ENCODE data around the gene RNF44. TPM values are rescaled to one million over a fixed set of nuclear protein-coding genes. Genes with fewer than 3 reads are reported as not detected.
A peak's percentile ranks its signal among the peaks of the same experiment; 100 is the strongest.

Gene RNF44
- total RNA-seq, 2 experiments from 2014 or later = 61.2 to 164 TPM

GRCh38 chr5:176540956-176541337 is 3.7 kb upstream of the RNF44 start:
- Histone ChIP-seq H3K36me3 (ENCODE audit: insufficient read depth, low read length) (peaks cover 17% of the 10 kb centered on the region; the same call in 1 of the 2 replicates), H4K20me1 (ENCODE audit: insufficient read depth, low read length) (no peaks in the 10 kb centered on the region), H3K4me2 (ENCODE audit: low read length) (peak overlapping the region; percentile 96), H3K9me3 (ENCODE audit: low read length) (no peaks in the 10 kb centered on the region), H3K4me1 (ENCODE audit: insufficient read depth, low read length, poor library complexity, severe bottlenecking) (peaks cover 60% of the 10 kb centered on the region), H3K79me2 (ENCODE audit: insufficient read depth, low read depth, low read length) (peaks cover 28% of the 10 kb centered on the region), H3K9me2 (ENCODE audit: insufficient read depth, low read length) (no peaks in the 10 kb centered on the region), H3K4me3 (ENCODE audit: low read depth, low read length, poor library complexity, severe bottlenecking) (peak overlapping the region; percentile 75), H2AFZ (ENCODE audit: low read length) (peak overlapping the region; percentile 9; the same call in 1 of the 2 replicates), H3K27ac (ENCODE audit: low read depth, low read length, poor library complexity, severe bottlenecking) (peak overlapping the region; percentile 89)
- no peak for DNase-seq (ENCODE audit: low spot score)
- BruUV-seq (replicated peaks) = no TSS peak
- ChIA-PET POLR2A (interaction anchor here (1.8 kb wide), 1 partner anchor 10 kb away, joined by 10 read pairs; no protein-coding TSS in a partner anchor), CTCF (ENCODE audit: unreplicated experiment) (no interaction called here)
- no peak for TF ChIP-seq EZH2phosphoT487 (IDR thresholded peaks at IDR 0.05; ENCODE audit: borderline replicate concordance, low read depth, low read length)
- no peak for TF ChIP-seq CTCF (conservative IDR thresholded peaks at IDR 0.05; ENCODE audit: low read length)
- intact Hi-C loops (cut with micrococcal nuclease; ENCODE audit: unreplicated experiment) = no loop called here

GRCh38 chr5:176540476-176540899 is 3.3 kb upstream of the RNF44 start:
- no peak overlapping the region for H2AFZ ChIP-seq (ENCODE audit: low read length)
- H4K20me1 ChIP-seq (ENCODE audit: insufficient read depth, low read length) = no peaks in the 10 kb centered on the region
- peaks cover 28% of the 10 kb centered on the region for H3K79me2 ChIP-seq (ENCODE audit: insufficient read depth, low read depth, low read length)
- H3K9me2 ChIP-seq (ENCODE audit: insufficient read depth, low read length) = no peaks in the 10 kb centered on the region
- POLR2A ChIA-PET = interaction anchor here (0.7 to 1.8 kb wide), 2 partner anchors 9 to 62 kb away, joined by 3 to 10 read pairs; no protein-coding TSS in a partner anchor
- TF ChIP-seq CTCF (conservative IDR thresholded peaks at IDR 0.05; ENCODE audit: low read length) = no peak
- no peak for TF ChIP-seq EZH2phosphoT487 (IDR thresholded peaks at IDR 0.05; ENCODE audit: borderline replicate concordance, low read depth, low read length)
- peaks cover 57% of the 10 kb centered on the region for H3K4me1 ChIP-seq (ENCODE audit: insufficient read depth, low read length, poor library complexity, severe bottlenecking)
- H3K36me3 ChIP-seq (ENCODE audit: insufficient read depth, low read length) = peaks cover 17% of the 10 kb centered on the region; the same call in 1 of the 2 replicates
- no peaks in the 10 kb centered on the region for H3K9me3 ChIP-seq (ENCODE audit: low read length)
- H3K4me3 ChIP-seq (ENCODE audit: low read depth, low read length, poor library complexity, severe bottlenecking) = no peak overlapping the region
- no peak overlapping the region for H3K27ac ChIP-seq (ENCODE audit: low read depth, low read length, poor library complexity, severe bottlenecking)
- no TSS peak for BruUV-seq (replicated peaks)
- intact Hi-C loops (cut with micrococcal nuclease; ENCODE audit: unreplicated experiment) = no loop called here
- no peak for DNase-seq (ENCODE audit: low spot score)
- H3K4me2 ChIP-seq (ENCODE audit: low read length) = peak overlapping the region; percentile 96; the same call in 1 of the 2 replicates
- CTCF ChIA-PET (ENCODE audit: unreplicated experiment) = no interaction called here

GRCh38 chr5:176538989-176539384 is 1.8 kb upstream of the RNF44 start:
- BruUV-seq (replicated peaks) = no TSS peak
- DNase-seq (ENCODE audit: low spot score) = no peak
- ChIA-PET POLR2A (interaction anchor here (1.5 to 3.5 kb wide), 2 partner anchors 11 to 123 kb away, joined by 3 to 24 read pairs; no protein-coding TSS in a partner anchor), CTCF (ENCODE audit: unreplicated experiment) (no interaction called here)
- intact Hi-C loops (cut with micrococcal nuclease; ENCODE audit: unreplicated experiment) = loop anchor here (10.0 kb wide), 1 partner anchor 466 kb away; the partner anchor contains the start of gene UIMC1
- peak overlapping the region; percentile 80; the same call in 1 of the 2 replicates for H3K4me2 ChIP-seq (ENCODE audit: low read length)
- TF ChIP-seq EZH2phosphoT487 (IDR thresholded peaks at IDR 0.05; ENCODE audit: borderline replicate concordance, low read depth, low read length) (no peak), CTCF (conservative IDR thresholded peaks at IDR 0.05; ENCODE audit: low read length) (no peak)
- H3K79me2 ChIP-seq (ENCODE audit: insufficient read depth, low read depth, low read length) = peaks cover 28% of the 10 kb centered on the region
- no peaks in the 10 kb centered on the region for H3K9me2 ChIP-seq (ENCODE audit: insufficient read depth, low read length)
- H3K27ac ChIP-seq (ENCODE audit: low read depth, low read length, poor library complexity, severe bottlenecking) = peak overlapping the region; percentile 99
- no peak overlapping the region for H2AFZ ChIP-seq (ENCODE audit: low read length)
- peaks cover 24% of the 10 kb centered on the region; the same call in 1 of the 2 replicates for H3K36me3 ChIP-seq (ENCODE audit: insufficient read depth, low read length)
- H4K20me1 ChIP-seq (ENCODE audit: insufficient read depth, low read length) = no peaks in the 10 kb centered on the region
- H3K9me3 ChIP-seq (ENCODE audit: low read length) = no peaks in the 10 kb centered on the region
- peaks cover 56% of the 10 kb centered on the region for H3K4me1 ChIP-seq (ENCODE audit: insufficient read depth, low read length, poor library complexity, severe bottlenecking)
- H3K4me3 ChIP-seq (ENCODE audit: low read depth, low read length, poor library complexity, severe bottlenecking) = no peak overlapping the region
